IPS-15b (cell line): ENCODE results near the gene GK.
"Not testable (repeated sequence)": the region's sequence is repeated elsewhere in the genome, so short reads cannot be mapped to it uniquely, and the experiment has no call there.

Experiments
- H3K27me3 ChIP-seq: one replicate; pipeline ENCODE4 v1.6.1; 2013; ENCODE audit warnings: low read length; ENCODE audit not compliant: control insufficient read depth, insufficient read depth
- H3K36me3 ChIP-seq: one replicate; pipeline ENCODE4 v1.6.1; 2013; ENCODE audit warnings: low read length; ENCODE audit not compliant: control insufficient read depth, insufficient read depth
- H3K4me1 ChIP-seq: one replicate; pipeline ENCODE4 v1.6.1; 2013; ENCODE audit warnings: mild to moderate bottlenecking, low read length; ENCODE audit not compliant: control insufficient read depth, insufficient read depth
- H3K4me3 ChIP-seq: one replicate; pipeline ENCODE4 v1.5.1; 2013; ENCODE audit warnings: low read depth, low read length
- H3K9ac ChIP-seq: one replicate; pipeline ENCODE4 v1.6.1; 2013; ENCODE audit warnings: low read depth, mild to moderate bottlenecking, low read length
- H3K9me3 ChIP-seq: one replicate; pipeline ENCODE4 v1.6.1; 2013; ENCODE audit warnings: mild to moderate bottlenecking, low read length; ENCODE audit not compliant: control insufficient read depth, insufficient read depth

GK gene

GRCh38 chrX:30655991-30656390 lies 2.8 kb downstream of the GK start:
- Histone ChIP-seq H3K4me1 (no peaks in the 10 kb centered on the region), H3K36me3 (no peaks in the 10 kb centered on the region), H3K4me3 (no peak overlapping the region), H3K9me3 (no peaks in the 10 kb centered on the region), H3K27me3 (no peaks in the 10 kb centered on the region), H3K9ac (no peak overlapping the region)

GRCh38 chrX:30657196-30658161 lies 4.3 kb downstream of the GK start:
- Histone ChIP-seq H3K9me3 (no peaks in the 10 kb centered on the region), H3K9ac (no peak overlapping the region), H3K36me3 (no peaks in the 10 kb centered on the region), H3K4me1 (no peaks in the 10 kb centered on the region), H3K27me3 (no peaks in the 10 kb centered on the region), H3K4me3 (no peak overlapping the region)

DNA sequence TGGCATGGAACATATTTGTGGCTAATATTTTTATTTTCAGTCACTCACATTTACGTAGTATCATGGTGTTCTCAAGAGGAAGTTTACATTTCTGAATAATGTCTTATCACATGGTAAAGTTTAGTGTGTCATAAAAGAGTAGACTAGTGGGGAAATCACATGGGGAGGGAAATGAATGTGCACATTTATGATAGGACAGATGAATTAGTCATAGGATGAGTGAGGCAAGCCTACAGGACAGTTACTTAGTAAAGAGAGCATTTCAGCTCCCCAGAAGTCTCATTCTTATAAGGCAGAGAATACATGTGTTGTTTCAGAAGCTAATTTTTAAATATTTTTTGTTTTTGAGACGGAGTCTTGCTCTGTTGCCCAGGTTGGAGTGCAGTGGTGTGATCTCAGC lies 6.2 kb downstream of the GK start:
- H3K27me3 ChIP-seq = no peaks in the 10 kb centered on the region
- H3K4me3 ChIP-seq = no peak overlapping the region
- H3K9me3 ChIP-seq = no peaks in the 10 kb centered on the region
- no peaks in the 10 kb centered on the region for H3K36me3 ChIP-seq
- H3K9ac ChIP-seq = no peak overlapping the region
- peaks cover 5% of the 10 kb centered on the region for H3K4me1 ChIP-seq

DNA sequence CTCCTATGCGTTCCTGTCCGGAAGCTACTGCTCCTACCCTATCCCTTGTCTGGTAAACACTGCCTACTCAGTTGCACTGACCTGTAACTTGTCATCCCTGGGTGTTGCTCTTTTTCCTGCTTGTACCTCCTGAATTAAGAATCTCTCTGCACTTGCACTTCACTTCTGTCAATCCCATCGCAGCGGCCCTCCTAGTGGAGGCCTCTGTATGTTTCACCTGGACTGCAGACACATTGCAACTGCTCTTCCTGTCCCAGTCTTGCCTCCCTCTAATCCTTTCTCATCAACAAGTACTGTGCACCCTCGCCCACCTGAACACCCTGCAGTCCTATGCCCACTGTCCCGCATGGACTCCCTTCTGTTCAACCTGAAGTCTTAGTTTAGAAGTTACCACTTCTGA lies 8.0 kb downstream of the GK start:
- Histone ChIP-seq H3K4me3 (no peak overlapping the region), H3K9me3 (no peaks in the 10 kb centered on the region), H3K36me3 (no peaks in the 10 kb centered on the region), H3K9ac (no peak overlapping the region), H3K27me3 (no peaks in the 10 kb centered on the region), H3K4me1 (peaks cover 5% of the 10 kb centered on the region)

DNA sequence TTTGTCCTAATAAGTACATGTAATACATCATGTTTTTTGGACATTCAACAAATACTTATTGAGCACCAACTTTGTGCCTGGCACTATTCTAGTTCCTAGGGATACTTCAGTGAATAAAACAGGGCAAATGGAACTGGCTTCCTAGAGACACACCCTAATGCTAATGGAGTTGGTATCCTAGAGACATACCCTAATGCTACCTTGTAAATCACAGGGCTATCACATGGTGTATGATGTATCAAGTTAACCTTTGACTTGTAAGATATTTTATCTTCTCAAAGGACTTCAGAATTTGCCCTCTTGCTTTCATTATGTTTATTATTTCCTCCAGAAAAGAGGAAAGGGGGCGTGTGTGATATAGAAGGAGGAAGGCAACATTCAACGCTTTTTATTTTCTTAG lies 10.1 kb downstream of the GK start:
- no peaks in the 10 kb centered on the region for H3K36me3 ChIP-seq
- H3K4me3 ChIP-seq = no peak overlapping the region
- H3K27me3 ChIP-seq = no peaks in the 10 kb centered on the region
- H3K4me1 ChIP-seq = peaks cover 5% of the 10 kb centered on the region
- no peaks in the 10 kb centered on the region for H3K9me3 ChIP-seq
- H3K9ac ChIP-seq = no peak overlapping the region

DNA sequence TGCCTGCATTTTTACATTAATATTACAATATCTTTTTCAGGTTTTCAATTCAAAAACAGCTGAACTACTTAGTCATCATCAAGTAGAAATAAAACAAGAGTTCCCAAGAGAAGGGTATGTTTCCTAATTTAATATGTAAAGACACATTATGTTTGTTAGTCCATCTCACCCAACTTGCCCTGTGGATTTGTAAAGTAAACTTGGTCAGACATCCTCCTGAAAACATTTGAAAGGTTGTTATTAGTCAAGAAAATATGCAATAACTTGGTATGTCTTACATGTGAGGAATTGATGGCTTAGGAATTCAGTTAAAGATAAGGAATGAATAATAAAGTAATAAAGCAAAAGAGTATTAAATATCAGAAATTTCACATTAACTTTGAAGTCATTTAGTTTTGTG lies 12.2 kb downstream of the GK start:
- no peak overlapping the region for H3K4me3 ChIP-seq
- no peaks in the 10 kb centered on the region for H3K9me3 ChIP-seq
- H3K36me3 ChIP-seq = no peaks in the 10 kb centered on the region
- H3K9ac ChIP-seq = no peak overlapping the region
- peaks cover 5% of the 10 kb centered on the region for H3K4me1 ChIP-seq
- H3K27me3 ChIP-seq = no peaks in the 10 kb centered on the region

DNA sequence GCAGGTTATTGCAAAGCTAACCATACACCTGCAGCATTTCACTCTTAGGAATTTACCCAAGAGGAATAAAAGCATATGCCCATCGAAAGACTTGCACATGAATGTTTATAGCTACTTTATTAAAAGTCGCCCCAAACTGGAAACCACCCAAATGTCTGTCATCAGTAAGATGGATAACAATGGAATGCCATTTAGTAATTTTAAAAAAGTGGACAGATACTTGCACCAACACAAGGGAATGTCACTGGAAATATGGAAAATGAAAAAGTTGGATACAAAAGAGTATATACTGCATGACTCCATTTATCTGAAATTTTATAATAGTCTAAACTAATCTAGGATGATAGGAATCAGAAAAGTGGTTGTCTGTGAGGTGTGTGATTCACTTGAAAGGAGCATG lies 12.9 kb downstream of the GK start:
- Histone ChIP-seq H3K27me3 (no peaks in the 10 kb centered on the region), H3K4me1 (peaks cover 5% of the 10 kb centered on the region), H3K36me3 (no peaks in the 10 kb centered on the region), H3K9ac (no peak overlapping the region), H3K4me3 (no peak overlapping the region), H3K9me3 (no peaks in the 10 kb centered on the region)

DNA sequence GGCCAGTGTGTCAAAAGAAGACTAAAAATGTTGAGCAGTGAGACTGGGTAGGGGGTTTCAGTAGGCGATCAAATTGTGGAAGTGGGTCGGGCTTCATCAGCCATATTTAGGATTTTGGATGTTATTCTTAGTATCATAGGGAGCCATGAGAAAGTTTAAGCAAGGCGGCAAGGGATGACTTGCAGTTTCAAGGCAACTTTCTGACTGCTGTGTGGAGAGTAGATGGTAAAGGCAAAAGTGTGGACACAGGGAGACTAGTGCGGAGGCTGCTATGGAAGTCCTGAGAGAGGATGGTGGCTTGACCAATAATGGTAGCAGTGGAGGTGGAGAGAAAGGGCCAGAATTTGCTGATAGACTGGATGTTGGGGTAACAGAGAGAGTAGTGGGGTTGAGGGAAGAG lies 15.4 kb downstream of the GK start:
- H3K4me3 ChIP-seq = no peak overlapping the region
- H3K36me3 ChIP-seq = no peaks in the 10 kb centered on the region
- H3K27me3 ChIP-seq = no peaks in the 10 kb centered on the region
- no peaks in the 10 kb centered on the region for H3K9me3 ChIP-seq
- no peaks in the 10 kb centered on the region for H3K4me1 ChIP-seq
- H3K9ac ChIP-seq = no peak overlapping the region

DNA sequence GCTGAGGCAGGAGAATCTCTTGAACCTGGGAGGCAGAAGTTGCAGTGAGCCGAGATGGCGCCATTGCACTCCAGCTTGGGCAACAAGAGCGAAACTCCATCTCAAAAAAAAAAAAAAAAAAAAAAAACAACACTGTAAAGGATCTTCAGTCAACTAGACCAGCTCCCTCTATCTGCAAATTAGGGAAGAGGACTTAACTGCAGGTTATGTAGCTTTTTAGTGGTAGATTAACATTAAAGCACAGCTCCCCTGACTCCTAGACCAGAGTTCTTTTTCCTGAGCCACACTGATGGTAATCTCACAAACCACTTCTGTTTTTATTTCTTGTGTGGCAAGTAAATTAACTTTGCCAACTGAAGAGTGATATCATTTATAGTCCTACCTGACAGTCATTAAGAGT lies 18.0 kb downstream of the GK start:
- not testable (repeated sequence) for H3K9me3 ChIP-seq, H3K27me3 ChIP-seq, H3K9ac ChIP-seq, H3K4me1 ChIP-seq, H3K4me3 ChIP-seq, H3K36me3 ChIP-seq

DNA sequence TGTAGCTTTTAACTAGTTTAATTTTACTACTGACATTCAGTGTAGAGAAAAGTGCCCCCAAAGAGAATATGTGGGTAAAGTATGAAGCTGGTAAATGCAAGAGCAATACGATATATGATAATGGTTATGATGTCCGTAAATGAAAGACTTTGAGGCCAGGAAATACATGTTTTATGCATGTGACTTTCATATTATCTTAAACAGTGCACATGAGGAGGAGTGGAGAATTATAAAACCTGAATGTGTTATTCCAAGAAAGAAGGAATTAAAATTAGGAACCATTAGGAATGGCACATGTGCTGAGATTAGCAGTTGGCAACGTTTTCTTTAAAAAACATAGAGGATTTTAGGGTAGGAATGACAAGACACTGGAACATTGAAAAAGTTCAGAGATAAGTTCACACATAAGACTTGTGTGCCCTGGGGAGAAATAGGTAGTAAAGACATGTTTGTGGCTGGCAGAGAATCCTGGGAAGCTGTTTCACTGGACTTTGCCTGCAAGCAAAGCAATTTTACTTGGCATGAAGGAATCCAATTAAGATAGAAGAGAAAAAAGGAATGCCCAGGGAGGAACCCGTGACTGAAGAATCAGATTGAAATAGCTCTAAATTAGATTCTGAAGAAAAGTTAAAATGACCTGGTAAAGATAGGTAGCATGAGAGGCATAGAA lies 20.0 kb downstream of the GK start:
- Histone ChIP-seq H3K4me3 (no peak overlapping the region), H3K9me3 (no peaks in the 10 kb centered on the region), H3K9ac (no peak overlapping the region), H3K27me3 (no peaks in the 10 kb centered on the region), H3K4me1 (no peaks in the 10 kb centered on the region), H3K36me3 (no peaks in the 10 kb centered on the region)

- H3K4me3 ChIP-seq = no peak overlapping the region
- no peaks in the 10 kb centered on the region for H3K27me3 ChIP-seq
- no peaks in the 10 kb centered on the region for H3K4me1 ChIP-seq
- no peaks in the 10 kb centered on the region for H3K9me3 ChIP-seq
- no peaks in the 10 kb centered on the region for H3K36me3 ChIP-seq
- H3K9ac ChIP-seq = no peak overlapping the region
These were observed 20.8 kb downstream of the GK start for GRCh38 chrX:30673884-30674598.
